LHCN-M2 (cell line): ENCODE measurements around the gene KLHL11. TPM values are rescaled to one million over a fixed set of nuclear protein-coding genes. Genes with fewer than 3 reads are reported as not detected.

Source experiments
- DNase-seq: peaks from one replicate; pipeline ENCODE4 v3.0.0-alpha.2; 2012; ENCODE audit warnings: low read depth
- total RNA-seq: library from RNA; depleted of rRNA; stranded (reverse); fragments of >200 nt; gene quantifications from 2 replicates; pipeline ENCODE4 v1.2.3, GENCODE V29; 2014; rRNA removed

Gene KLHL11
- total RNA-seq, 1 experiment from 2014 or later = 21.8 TPM

DNA sequence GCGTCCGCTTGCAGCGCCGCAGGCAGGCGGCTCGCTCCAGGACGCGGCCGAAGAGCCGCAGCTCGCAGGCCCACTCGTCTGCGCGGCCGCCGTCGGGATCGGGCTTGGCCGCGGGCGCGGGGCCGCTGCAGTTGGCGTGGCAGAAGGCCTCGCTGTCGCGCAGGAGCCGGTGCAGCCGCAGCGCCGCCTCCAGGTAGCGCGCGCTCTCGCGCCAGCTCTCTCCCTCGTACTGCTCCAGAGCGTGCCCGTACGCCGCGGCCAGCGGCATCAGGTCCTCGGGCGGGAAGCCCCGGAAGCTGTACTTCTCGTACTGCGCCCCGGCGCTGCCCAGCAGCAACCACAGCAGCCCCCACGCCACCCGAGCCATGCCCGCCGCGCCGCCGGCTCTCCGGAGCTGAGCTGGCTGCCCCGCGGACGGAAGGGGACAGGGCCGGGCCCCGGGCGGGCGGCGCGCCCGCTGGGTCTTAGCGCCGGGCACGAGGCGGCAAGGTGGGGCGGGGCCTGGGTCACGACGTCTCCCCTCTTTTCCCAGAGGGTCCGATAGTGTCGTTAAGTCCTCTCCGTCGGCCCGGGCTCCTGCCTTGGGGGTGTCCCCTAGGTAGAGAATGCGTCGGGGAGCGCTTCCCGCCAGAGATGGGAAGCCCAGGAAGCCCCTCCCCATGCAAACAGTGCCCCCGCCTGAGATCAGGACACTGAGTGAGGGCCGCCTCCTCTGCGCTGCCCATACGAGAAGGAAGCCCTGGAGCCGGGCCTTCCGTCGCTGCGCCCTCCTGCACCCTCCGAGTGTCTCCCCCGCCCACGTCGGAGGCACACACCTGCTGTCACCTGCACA lies 53.5 kb downstream of the KLHL11 start, which contains the start of gene P3H4:
Gene P3H4, minus strand, starts transcription at position 401 of the 832 bp plus-strand sequence. Its CDS starts 34 bp downstream, at position 367.
- DNase-seq = peak; percentile 69

DNA sequence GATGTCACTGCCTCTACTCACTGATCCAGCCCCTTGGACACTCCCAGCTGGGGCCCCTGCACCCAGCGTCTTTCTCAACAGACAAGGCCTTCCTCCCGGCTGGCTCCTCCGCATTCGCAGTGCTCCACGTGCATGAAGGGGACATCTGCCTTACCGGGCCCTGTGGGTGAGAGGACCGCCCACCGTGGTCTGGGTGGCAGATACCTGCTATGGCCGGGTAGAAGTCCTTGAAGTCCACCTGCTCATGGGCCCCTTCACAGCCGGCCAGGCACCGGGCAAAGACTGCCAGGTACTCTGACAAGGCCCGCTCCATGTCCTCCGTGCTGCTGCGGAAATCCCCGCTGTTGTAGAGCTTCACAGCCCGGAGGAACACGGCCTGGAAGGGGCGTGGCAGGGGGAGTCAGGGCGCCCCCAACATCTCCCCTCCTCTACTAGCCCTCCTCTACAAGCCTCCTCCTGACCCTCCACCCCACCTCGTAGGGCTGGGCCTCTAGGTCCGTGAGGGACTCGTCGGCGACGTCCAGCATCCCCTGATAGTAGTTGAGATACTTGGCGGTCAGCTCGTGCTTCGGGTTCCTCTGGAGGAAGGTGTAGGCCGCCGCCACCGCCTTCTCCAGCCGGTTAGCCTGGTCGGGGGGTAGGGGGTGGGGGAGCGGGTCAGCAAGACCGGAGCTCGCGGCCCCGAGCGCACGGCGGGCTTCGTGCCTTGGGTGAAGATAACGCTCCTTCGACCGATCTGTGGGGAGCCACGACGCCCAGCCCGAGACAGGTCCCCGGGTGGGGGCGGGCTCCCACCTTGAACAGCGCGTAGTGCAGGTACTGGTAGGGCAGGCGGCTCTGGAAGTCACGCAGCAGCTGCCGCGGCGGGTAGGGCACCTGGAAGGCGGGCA lies 54.3 kb downstream of the KLHL11 start:
- DNase-seq = no peak

GRCh38 chr17:41806685-41807445 lies 58.4 kb downstream of the KLHL11 start:
- no peak for DNase-seq

Other genes with a start within 250 kb of the KLHL11 start
- 6.9 and 11.0 TPM in 2 replicates for gene KRT17, start 240.8 kb downstream of the KLHL11 start, total RNA-seq
- gene EIF1, start 176.5 kb downstream of the KLHL11 start, total RNA-seq = 56.9 and 63.7 TPM in 2 replicates
- not detected in 2 replicates for gene GAST, start 153.1 kb downstream of the KLHL11 start, total RNA-seq
- under 0.01 TPM in 1 of 2 replicates, not detected in the other for gene HAP1, start 130.8 kb downstream of the KLHL11 start, total RNA-seq
- not detected in 2 replicates for gene JUP, start 78.7 kb downstream of the KLHL11 start, total RNA-seq
- gene P3H4, start 53.5 kb downstream of the KLHL11 start, total RNA-seq = 46.0 and 49.1 TPM in 2 replicates
- 271 and 283 TPM in 2 replicates for gene FKBP10, start 52.4 kb downstream of the KLHL11 start, total RNA-seq
- gene NT5C3B, start 29.2 kb downstream of the KLHL11 start, total RNA-seq = 74.1 and 101 TPM in 2 replicates
- gene KLHL10, start 27.6 kb downstream of the KLHL11 start, total RNA-seq = not detected in 2 replicates
- gene ACLY, start 53.5 kb upstream of the KLHL11 start, total RNA-seq = 181 and 184 TPM in 2 replicates
- gene ODAD4, start 65.2 kb upstream of the KLHL11 start, total RNA-seq = 0.19 and 0.86 TPM in 2 replicates
- gene CNP, start 101.4 kb upstream of the KLHL11 start, total RNA-seq = 61.6 and 75.1 TPM in 2 replicates
- gene DNAJC7, start 152.0 kb upstream of the KLHL11 start, total RNA-seq = 67.5 and 83.1 TPM in 2 replicates
- 41.2 and 48.5 TPM in 2 replicates for gene NKIRAS2, start 154.7 kb upstream of the KLHL11 start, total RNA-seq
- 0.29 TPM in 1 of 2 replicates, not detected in the other for gene C17orf113, start 185.2 kb upstream of the KLHL11 start, total RNA-seq
- gene ZNF385C, start 233.1 kb upstream of the KLHL11 start, total RNA-seq = not detected in 2 replicates
- gene DHX58, start 247.3 kb upstream of the KLHL11 start, total RNA-seq = 5.3 and 8.0 TPM in 2 replicates